Stimulated activated CD4-positive, alpha-beta T cell treated with anti-CD3 and anti-CD28 coated beads, Interleukin-15, amount 100 ng/mL, for 1 hour (primary cell): ENCODE results near the gene GABRR3.

Source experiments
- DNase-seq, 2 donors: peaks; one replicate each; pipeline ENCODE4 v3.0.0-alpha.2; 2020; ENCODE audit warnings: low read depth in 1 of 2, low spot score in 1 of 2

The GABRR3 gene

GRCh38 chr3:98035208-98035607 lies at the start of gene GABRR3:
TSS of gene GABRR3 (minus strand) at chr3:98035315. CDS start at chr3:98034987, 328 bp downstream.
- DNase-seq, result no peak

DNA sequence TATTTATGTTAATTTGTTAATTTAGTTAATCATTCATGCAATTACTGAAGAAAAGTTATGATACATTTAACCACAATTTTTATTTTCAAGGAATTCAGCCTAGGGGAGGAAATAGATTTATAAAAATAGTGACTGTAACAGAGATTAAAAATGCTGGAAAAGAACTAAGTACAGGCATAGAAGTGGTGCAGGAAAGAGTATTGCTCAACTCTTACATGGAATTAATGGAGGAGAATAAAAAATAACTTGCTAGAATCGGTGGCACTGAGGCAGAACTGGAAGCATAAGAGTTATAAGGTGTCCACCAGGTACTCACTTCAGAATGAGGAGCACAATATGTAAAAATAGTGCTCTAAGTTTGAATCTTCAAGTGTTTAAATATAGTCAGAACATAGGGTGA lies 38.4 kb upstream of the GABRR3 start:
- no peak for DNase-seq

DNA sequence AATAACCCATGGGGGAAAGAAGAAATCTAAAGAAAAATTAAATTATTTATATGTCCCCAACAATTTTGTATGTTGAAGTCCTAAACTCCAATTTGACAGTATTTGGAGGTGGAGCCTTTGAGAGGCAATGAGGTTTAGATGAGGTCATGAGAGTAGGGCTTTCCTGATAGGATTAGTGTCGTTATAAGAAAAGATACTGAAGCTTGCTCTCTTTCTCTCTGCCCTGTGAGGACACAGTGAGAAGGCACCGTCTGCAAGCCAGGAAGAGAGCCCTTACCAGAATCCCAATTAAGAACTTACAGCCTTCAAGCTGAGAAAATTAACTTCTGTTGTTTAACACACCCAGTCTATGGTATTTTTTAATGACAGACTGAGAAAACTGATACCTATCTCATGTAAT lies 35.7 kb upstream of the GABRR3 start:
- DNase-seq, result no peak

DNA sequence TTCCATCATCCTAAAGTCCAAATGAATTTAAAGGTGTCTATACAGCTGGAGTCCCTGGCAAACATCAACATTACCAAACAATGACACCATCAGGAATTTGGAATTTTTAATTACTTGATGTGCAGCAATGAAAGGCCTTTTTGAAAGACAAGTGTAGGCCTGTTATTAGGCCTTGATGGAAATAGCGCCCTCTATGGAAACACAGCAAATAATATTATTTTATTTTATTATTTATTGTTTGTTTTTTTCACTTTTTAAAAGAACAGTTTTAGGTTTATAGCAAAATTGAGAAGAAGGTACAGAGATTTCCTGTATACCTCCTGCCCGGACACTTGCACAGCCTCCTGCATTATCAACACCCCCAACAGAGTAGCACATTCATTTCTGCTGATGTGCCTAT lies 33.7 kb upstream of the GABRR3 start:
- no peak for DNase-seq

GRCh38 chr3:98058244-98058960 lies 23.3 kb upstream of the GABRR3 start:
- DNase-seq, result no peak

DNA sequence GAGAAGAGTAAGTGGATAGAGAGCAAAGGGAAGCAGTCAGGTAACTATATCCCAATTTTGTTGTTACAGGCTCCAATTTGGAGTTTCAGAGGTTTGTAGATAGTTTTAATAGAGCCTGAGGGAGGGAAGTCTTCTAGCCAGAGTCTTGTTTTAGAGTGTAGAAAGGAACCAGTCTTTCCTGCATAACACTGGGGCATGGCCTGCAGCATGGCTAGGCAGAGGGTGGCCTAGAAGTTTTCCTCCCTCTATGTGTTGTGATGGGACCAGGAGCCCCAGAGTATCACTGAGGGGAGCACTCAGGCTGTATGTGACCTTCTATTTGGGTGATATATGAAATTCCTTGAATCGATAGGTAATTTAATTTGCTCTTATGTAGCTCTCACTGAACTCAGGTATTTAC lies 22.5 kb upstream of the GABRR3 start:
- no peak for DNase-seq

DNA sequence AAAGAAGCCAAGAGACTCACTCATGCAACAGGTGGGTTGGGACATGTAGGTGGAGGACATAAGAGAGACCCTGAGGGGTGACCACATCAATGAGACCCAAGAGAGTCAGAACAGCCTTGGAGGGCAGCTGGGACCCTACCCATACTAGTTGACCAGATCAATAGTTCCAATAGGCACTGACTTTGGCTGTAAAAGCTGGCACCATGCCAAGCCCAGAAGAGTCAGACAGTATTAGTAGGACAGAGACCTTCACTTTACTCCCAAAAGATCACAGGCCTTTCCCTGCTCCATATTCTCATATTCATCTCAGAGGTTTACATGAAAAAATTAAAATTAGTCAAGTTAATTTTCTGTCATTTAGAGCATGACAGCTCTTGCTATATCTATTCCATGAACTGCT lies 20.9 kb upstream of the GABRR3 start:
- DNase-seq, result no peak

DNA sequence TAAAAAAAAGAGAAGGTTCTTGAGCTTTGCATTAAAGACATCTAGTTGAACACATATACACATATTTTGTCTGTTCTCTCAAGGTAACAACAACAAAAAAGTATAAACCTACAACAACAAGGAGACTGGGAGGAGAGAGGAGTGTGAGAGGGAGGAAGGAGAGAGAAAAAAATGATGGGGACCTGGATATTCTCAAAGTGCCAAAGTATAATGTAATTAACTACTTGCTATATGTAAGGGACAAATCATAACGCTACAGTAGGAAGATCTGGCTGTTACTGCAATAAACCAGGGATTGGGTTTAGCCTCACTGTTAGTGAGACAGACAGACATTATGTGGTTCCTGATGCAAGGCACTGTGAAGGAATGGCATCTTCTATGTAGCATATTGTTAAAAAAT lies 14.2 kb upstream of the GABRR3 start:
- no peak for DNase-seq

DNA sequence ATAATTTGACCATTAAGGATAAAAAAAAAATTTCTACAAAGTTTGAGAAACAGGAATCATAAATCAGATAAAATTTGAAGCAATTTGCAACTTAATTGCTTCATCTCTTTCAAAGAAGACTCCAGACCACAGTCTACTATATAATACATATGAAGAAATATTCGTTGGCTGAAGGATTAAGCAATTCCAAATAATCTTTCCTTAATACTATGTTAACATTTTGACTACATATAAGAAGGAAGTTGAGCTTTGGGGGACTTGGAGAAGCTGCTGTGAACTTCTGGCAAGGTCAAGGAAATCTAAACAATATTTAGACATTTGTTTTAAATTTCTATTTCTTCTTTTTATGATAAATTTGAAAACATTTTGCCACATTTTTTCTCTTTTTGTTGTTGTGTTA lies 13.5 kb upstream of the GABRR3 start:
- DNase-seq, result no peak

DNA sequence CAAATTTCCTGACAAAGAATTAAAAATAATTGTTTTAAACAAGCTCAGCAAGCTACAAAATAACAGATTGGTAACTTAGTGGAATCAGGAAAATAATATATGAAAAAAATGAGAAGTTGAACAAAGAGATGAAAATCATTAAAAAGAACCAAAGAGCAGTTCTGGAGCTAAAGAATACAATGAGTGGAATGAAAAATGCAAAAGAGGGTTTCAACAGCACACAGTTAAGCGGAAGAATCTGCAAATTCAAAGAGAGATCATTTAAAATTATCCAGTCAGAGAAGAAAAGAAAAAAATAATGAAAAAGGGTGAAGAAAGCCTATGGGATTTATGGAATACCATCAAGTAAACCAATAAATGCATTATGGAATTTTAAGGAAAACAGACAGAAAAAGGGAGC lies 6.2 kb upstream of the GABRR3 start:
- no peak for DNase-seq

GRCh38 chr3:98039322-98040024 lies 4.4 kb upstream of the GABRR3 start:
- DNase-seq, result peak; percentile 26 to 37

DNA sequence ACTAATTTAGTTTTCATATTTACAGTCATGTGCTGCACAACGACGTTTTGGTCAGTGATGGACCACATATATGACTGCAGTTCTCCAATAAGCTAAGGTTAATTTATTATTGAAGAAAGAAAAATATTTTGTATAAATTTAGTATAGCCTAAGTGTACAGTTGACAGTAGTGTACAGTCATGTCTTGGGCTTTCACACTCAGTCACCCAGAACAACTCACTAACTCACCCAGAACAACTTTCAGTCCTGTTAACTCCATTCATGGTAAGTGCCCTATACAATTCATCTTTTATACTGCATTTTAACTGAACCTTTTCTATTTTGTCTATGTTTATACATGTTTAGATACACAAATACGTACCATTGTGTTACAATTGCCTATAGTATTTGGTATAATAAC lies 3.8 kb upstream of the GABRR3 start:
- DNase-seq, result no peak

DNA sequence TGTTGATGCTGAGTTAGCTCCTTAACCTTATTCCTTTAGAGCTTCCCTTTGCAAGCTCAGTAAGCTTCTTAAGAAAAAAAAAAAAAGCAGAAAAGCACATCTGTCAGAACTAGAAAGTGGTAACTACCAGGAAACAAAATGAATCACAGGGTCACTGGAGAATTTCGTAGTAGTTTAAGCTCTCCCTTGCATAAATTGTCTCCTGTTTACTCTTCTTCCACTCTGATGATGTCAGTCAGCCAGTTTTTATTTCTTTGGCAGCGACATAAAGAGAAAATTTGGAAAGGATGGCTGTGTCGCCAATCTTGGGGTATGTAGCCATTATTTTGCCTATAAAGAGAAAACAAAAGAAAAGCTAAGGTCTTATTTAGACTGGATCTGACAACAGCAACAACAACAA lies 3.2 kb upstream of the GABRR3 start:
- DNase-seq, result no peak

- no peak for DNase-seq
Observed at GRCh38 chr3:98034486-98034885, 629 bp downstream of the GABRR3 start.

GRCh38 chr3:98034036-98034435 lies 1.1 kb downstream of the GABRR3 start:
- DNase-seq, result no peak

DNA sequence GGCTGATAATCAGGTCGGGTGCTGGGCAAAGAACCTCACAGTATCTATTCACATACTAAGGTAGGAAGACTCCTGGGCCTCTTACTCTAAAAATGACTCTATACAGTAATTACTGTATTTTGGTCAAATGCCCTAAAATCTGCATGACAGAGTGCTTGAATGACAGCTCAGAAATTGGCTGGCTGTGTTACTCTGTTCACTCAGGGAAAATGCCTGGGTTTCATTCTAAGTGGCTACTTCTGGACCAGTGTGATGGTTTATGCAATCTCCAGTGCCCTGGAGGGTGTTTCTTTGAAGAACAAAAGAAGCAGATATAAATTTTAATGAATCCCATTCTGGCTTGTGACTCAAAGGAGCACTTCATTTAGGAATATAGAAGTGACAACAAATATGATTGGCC lies 2.2 kb downstream of the GABRR3 start:
- no peak for DNase-seq

- DNase-seq, result no peak
Observed at GRCh38 chr3:98032265-98032664, 2.9 kb downstream of the GABRR3 start.

DNA sequence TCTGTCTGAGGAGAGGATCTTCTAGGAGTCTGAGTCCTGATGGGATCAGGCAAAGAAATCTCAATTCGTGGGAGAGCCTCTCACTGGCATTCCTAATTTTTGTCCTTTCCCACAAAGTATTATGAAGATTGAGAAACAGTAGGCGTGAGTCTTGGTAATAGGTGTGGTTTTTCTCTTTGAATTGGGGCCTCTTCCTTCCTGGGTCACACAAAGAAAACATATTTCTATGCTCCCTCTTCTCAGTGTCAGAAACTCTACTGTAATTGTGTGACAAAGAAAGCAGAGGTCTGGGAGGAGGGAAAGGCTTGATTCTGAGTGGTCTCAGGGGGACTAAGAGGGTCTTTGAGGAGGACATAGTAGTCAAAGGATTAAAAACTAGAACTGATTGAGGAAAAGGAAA lies 6.0 kb downstream of the GABRR3 start:
- DNase-seq, result no peak

DNA sequence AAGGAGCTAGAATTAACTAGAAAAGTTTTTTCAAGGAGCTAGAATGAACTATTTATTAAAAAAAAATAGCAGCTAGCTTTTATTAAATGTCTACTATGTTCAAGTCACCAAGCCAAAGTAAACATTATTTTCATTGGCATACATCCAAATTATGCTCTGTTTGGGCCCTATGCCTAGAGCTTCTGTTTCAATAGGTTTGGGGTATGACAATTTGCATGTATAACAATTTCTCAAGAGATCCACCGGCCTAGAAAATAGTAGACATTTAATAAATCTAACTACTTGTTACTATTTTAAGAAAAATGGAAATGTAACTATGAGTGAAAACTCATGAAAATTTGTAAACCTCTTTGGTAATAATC lies 8.0 kb downstream of the GABRR3 start:
- DNase-seq, result no peak

DNA sequence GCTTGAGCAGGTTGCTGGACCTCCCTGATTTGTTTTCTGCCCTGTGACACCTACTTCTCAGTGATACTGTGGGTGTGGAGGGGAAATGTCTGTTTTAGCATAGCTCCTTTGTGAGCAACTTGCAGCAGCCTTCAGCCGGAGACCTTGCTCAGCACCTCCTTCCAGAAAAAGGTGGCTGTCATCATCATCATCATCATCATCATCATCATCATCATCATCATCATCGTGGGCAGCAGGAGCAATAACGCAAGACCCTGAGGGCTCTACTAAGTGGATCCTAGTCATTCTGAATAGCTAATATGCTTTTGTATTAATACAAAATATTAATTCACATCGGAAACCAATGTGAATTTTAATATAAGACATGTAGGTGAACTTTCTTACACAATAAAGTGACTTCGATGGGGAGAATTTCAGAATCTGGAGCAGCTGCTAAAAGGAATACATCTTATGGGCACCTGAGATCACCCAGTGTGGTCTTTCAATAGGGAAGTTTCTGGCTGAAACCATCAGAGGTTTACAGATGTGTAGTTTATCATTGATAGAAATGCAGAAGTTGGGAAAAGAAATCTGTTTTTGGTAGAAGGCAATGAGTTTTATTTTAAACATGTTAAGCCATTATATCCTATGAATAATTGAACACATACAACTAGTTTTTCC lies 8.6 kb downstream of the GABRR3 start:
- no peak for DNase-seq

DNA sequence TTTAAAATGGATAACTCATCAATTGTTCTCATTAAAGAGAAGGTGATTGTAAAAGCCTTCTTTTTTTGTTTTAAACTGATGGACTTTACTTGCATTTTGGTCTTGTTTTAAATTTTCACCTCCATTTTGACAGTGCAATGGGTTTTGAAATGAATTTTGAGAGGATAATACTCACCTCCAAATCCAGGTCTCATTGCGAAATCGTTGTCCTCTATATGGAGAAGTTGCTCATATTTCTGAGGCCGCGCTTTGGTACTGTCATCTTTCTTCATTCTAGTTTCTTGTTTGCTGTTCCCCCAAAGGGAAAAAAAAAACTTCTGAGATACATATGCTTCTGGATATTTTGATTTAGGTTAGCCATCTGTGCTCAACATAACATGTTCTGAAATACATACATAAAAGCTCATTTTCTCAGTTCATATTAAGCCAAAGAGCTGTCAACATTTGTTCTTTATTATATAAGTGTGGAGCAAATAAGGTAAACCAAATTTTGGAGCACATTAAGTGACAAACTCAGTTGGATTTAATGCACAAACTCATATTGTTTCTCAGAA lies 9.6 kb downstream of the GABRR3 start:
- DNase-seq, result no peak
